Measurements from ENCODE around the gene TRIB2. TPM values are rescaled to one million over a fixed set of nuclear protein-coding genes. Genes with fewer than 3 reads are reported as not detected.

The TRIB2 gene
- total and polyA plus RNA-seq, 2 of the 4 experiments (the other 2 are of a cell fraction), result 12.0 to 12.7 TPM

GRCh38 chr2:12731701-12732280 is 15.1 kb downstream of the TRIB2 start:
- H3K27ac ChIP-seq (ENCODE audit: insufficient read depth, low read length), result no peak overlapping the region
- H3K18ac ChIP-seq (ENCODE audit: low read depth, low read length), result no peak overlapping the region
- H2AFZ ChIP-seq (replicated peaks; ENCODE audit: low read length, poor library complexity), result no peak overlapping the region
- H3K56ac ChIP-seq (ENCODE audit: extremely low read depth, insufficient read depth, low read length), result no peak overlapping the region
- no peak overlapping the region for H2BK20ac ChIP-seq (ENCODE audit: low read depth, low read length)
- no peaks in the 10 kb centered on the region for H3K9me3 ChIP-seq (ENCODE audit: control insufficient read depth, insufficient read depth, low read length)
- 100% methylated on average over 1 of the region's 16 CpGs; no CpG with 5 or more reads in 1 of the 2 experiments for WGBS, 2 experiments (ENCODE audit: extremely low coverage in 2 of 2, insufficient read length in 1 of 2)
- CTCF ChIA-PET, result no interaction called here
- no peak overlapping the region for H4K91ac ChIP-seq (ENCODE audit: insufficient read depth, low read depth, low read length)
- BruUV-seq (replicated peaks), result no TSS peak
- no peak overlapping the region for H4K8ac ChIP-seq (ENCODE audit: low read depth in 2 of 2, low read length in 2 of 2)
- H4K5ac ChIP-seq (ENCODE audit: low read depth, low read length), result no peak overlapping the region
- no peak overlapping the region for H2AK9ac ChIP-seq (replicated peaks; ENCODE audit: low read depth, low read length, poor library complexity)
- H3K9ac ChIP-seq (ENCODE audit: low read depth, low read length), result no peak overlapping the region
- H2BK120ac ChIP-seq (ENCODE audit: low read depth, low read length), result no peak overlapping the region
- peaks cover 59% of the 10 kb centered on the region for H4K20me1 ChIP-seq (ENCODE audit: insufficient read depth, low read length)
- in situ Hi-C loops (cut with MboI; ENCODE audit: low sequenced_read_pairs), result loop anchor here (10.0 kb wide), 1 partner anchor 193 kb away; no protein-coding TSS in a partner anchor
- peaks cover 67% of the 10 kb centered on the region for H3K36me3 ChIP-seq (ENCODE audit: control insufficient read depth, insufficient read depth, low read length)
- H3K4me2 ChIP-seq (ENCODE audit: low read depth, low read length), result no peak overlapping the region
- H3K14ac ChIP-seq (replicated peaks; ENCODE audit: low read depth, low read length), result no peak overlapping the region
- intact Hi-C loops (cut with micrococcal nuclease), result no loop called here
- H2BK15ac ChIP-seq (ENCODE audit: low read depth, low read length), result no peak overlapping the region
- H3K79me1 ChIP-seq (ENCODE audit: low read depth in 1 of 2, low read length in 2 of 2), result peaks cover 49 to 92% of the 10 kb centered on the region in 2 experiments
- ATAC-seq (ENCODE audit: low read depth) (no peak), DNase-seq (no peak)
- H3K4me1 ChIP-seq (ENCODE audit: control insufficient read depth, insufficient read depth, low read length), result no peaks in the 10 kb centered on the region
- H3K9me1 ChIP-seq (ENCODE audit: insufficient read depth, low read length), result peaks cover 30% of the 10 kb centered on the region
- H3K4ac ChIP-seq (ENCODE audit: low read depth, low read length), result no peak overlapping the region
- TF ChIP-seq FOS (IDR thresholded peaks at IDR 0.05; ENCODE audit: low read depth, low read length) (no peak), MXI1 (IDR thresholded peaks at IDR 0.05; ENCODE audit: borderline replicate concordance, low read depth, low read length) (no peak), CEBPB (IDR thresholded peaks at IDR 0.05; ENCODE audit: low read depth, low read length) (no peak), ELK1 (IDR thresholded peaks at IDR 0.05; ENCODE audit: borderline replicate concordance, low read depth, low read length) (no peak), MAZ (IDR thresholded peaks at IDR 0.05; ENCODE audit: borderline replicate concordance, low read depth, low read length) (no peak), USF2 (IDR thresholded peaks at IDR 0.05; ENCODE audit: low read depth, low read length) (no peak), BHLHE40 (IDR thresholded peaks at IDR 0.05; ENCODE audit: low read depth, low read length) (no peak), CTCF (conservative IDR thresholded peaks at IDR 0.05; ENCODE audit: low read depth, low read length) (no peak)
- H2BK5ac ChIP-seq (ENCODE audit: low read depth, low read length, poor library complexity, severe bottlenecking), result no peak overlapping the region
- H3K4me3 ChIP-seq (ENCODE audit: insufficient read depth, low read depth, low read length), result no peak overlapping the region
- dilution Hi-C loops (cut with HindIII; ENCODE audit: low sequenced_read_pairs, unreplicated experiment), result no loop called here
- POLR2A ChIA-PET (ENCODE audit: unreplicated experiment), result no interaction called here
- H2AK5ac ChIP-seq (ENCODE audit: low read depth, low read length), result no peak overlapping the region
- H3K23ac ChIP-seq (ENCODE audit: low read depth, low read length), result no peak overlapping the region
- no peaks in the 10 kb centered on the region for H3K27me3 ChIP-seq (ENCODE audit: control insufficient read depth, insufficient read depth, low read length)
